Prostate gland (tissue), 2 donors: Measurements from ENCODE around the gene HBZ.
"Not testable (repeated sequence)": the region's sequence is repeated elsewhere in the genome, so short reads cannot be mapped to it uniquely, and the experiment has no call there.

Experiments
- CTCF ChIP-seq, 4 experiments: fragments of 200-600 bp in 2 of 4; fragments of 450-650 bp in 2 of 4; sonication (generic) in 2 of 4; IDR thresholded peaks; 1 replicate in 3 of 4; 2 replicates in 1 of 4; pipeline ENCODE4 v1.5.1; 2016 to 2019; ENCODE audit warnings: antibody characterized with exemption in 4 of 4, mild to moderate bottlenecking in 2 of 4, moderate library complexity in 2 of 4
- POLR2A ChIP-seq: fragments of 450-650 bp; IDR thresholded peaks from one replicate; pipeline ENCODE4 v1.6.1; 2016; ENCODE audit warnings: antibody characterized with exemption, mild to moderate bottlenecking
- POLR2AphosphoS5 ChIP-seq: sonication (generic); formaldehyde crosslinking; IDR thresholded peaks from one replicate; pipeline ENCODE4 v1.6.1; 2017; ENCODE audit warnings: antibody characterized with exemption

GRCh38 chr16:204046-204445 lies 51.6 kb downstream of the HBZ start:
- TF ChIP-seq CTCF (IDR thresholded peaks at IDR 0.05); POLR2A; POLR2AphosphoS5: not testable (repeated sequence)
